Fibroblast of lung (primary cell): ENCODE data around the gene EYA2.

ENCODE experiments used
- CTCF ChIP-seq, 2 donors: IDR thresholded peaks in 1 of 2; conservative IDR thresholded peaks in 1 of 2; 1 replicate in 1 of 2; 2 replicates in 1 of 2; pipeline ENCODE4 v1.5.1; 2011 to 2012; ENCODE audit warnings: low read length in 2 of 2, control low read depth in 1 of 2, inconsistent platforms in 1 of 2, low read depth in 1 of 2, mild to moderate bottlenecking in 1 of 2
- EZH2 ChIP-seq: IDR thresholded peaks from 2 replicates; pipeline ENCODE4 v1.5.1; 2012; ENCODE audit warnings: low read length, control low read depth, mild to moderate bottlenecking; ENCODE audit errors: missing control alignments

- TF ChIP-seq CTCF (conservative IDR thresholded peaks at IDR 0.05 in 1 of 2, IDR thresholded peaks at IDR 0.05 in 1 of 2; ENCODE audit: low read depth in 1 of 2, low read length in 2 of 2) (no peak), EZH2 (no peak)
Measured at GRCh38 chr20:47029845-47030244, 135.2 kb downstream of the EYA2 start.
